GM12878 (cell line): ENCODE results near the gene TENT5A.
A peak's percentile ranks its signal among the peaks of the same experiment; 100 is the strongest.

Source experiments
- CEBPB ChIP-seq, 2 experiments: fragments of 150-350 bp in 1 of 2; IDR thresholded peaks; 2 replicates each; pipeline ENCODE4 v1.6.1; 2012 to 2014; ENCODE audit warnings: low read depth in 2 of 2, low read length in 2 of 2, borderline replicate concordance in 1 of 2, inconsistent platforms in 1 of 2
- CHD2 ChIP-seq: IDR thresholded peaks from 2 replicates; pipeline ENCODE4 v1.6.1; 2011; ENCODE audit warnings: low read depth, low read length, improper control_type of control experiment, borderline replicate concordance
- HDGF ChIP-seq: fragments of 450-650 bp; IDR thresholded peaks from 2 replicates; pipeline ENCODE4 v1.6.1; 2016; ENCODE audit warnings: antibody characterized with exemption
- POLR2AphosphoS2 ChIP-seq: IDR thresholded peaks from 2 replicates; pipeline ENCODE4 v1.6.1; 2011; ENCODE audit warnings: low read depth, mild to moderate bottlenecking, low read length, improper control_type of control experiment, moderate library complexity
- SP1 ChIP-seq: IDR thresholded peaks from one replicate; pipeline ENCODE4 v1.6.1; 2011; ENCODE audit warnings: low read depth, low read length
- YY1 ChIP-seq: IDR thresholded peaks from 2 replicates; pipeline ENCODE4 v1.6.1; 2011; ENCODE audit warnings: low read depth, mild to moderate bottlenecking, low read length
- ZSCAN29 ChIP-seq: fragments of 450-650 bp; IDR thresholded peaks from 2 replicates; pipeline ENCODE4 v1.6.1; 2017; ENCODE audit warnings: mild to moderate bottlenecking, moderate library complexity
- TF ChIP-seq, protein P1 (sequence below), 3 experiments: IDR thresholded peaks in 2 of 3; conservative IDR thresholded peaks in 1 of 3; 2 replicates each; pipeline ENCODE4 v1.5.1; 2011; ENCODE audit warnings: low read depth in 3 of 3, low read length in 3 of 3, mild to moderate bottlenecking in 3 of 3, control low read depth in 2 of 3, moderate library complexity in 2 of 3, inconsistent platforms in 1 of 3, mixed read lengths in 1 of 3; ENCODE audit not compliant: control insufficient read depth in 2 of 3, insufficient read depth in 1 of 3; ENCODE audit errors: extremely low read depth in 1 of 3
- TF ChIP-seq, protein P2 (sequence below): IDR thresholded peaks from 2 replicates; pipeline ENCODE4 v1.6.1; 2012; ENCODE audit warnings: low read depth, low read length, improper control_type of control experiment

DNA sequence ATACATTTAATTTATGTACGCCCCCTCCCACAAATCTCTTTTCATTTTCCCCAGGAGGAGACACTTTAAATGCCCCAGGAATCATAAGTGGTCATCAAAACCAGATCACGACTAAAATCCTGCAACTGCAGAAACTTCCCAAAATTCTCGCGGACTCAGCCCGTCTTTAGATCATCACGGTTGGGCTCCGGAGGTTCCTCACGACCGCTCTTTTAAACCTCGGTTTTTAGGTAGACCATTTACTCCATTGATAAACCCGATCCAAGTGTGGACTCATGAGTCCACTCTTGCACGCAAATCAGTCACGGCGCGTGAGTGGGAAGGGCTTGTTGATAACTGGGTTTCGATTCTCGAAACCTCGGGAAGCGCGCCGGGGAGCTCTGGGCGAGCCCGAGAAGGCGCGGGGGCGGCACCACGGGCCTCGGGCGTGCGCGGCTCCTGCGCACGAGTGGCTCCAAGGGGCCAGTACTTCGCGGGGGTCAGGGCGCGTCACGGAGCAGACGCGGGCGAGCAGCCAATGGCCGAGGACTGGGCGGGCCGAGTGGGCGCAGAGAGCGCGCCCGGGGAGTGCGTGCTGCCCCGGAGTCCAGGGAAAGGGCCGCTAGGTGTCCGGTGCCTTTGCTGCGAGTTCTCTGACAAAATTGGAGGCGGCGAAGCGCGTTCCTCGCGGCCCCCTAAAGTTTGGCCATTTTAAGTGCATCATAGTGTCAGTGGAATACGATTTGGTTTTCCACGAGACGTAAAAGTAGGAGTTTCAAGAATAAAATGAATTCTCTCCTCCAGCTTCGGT lies 635 bp upstream of the TENT5A start:
- TF ChIP-seq, protein P1, sequence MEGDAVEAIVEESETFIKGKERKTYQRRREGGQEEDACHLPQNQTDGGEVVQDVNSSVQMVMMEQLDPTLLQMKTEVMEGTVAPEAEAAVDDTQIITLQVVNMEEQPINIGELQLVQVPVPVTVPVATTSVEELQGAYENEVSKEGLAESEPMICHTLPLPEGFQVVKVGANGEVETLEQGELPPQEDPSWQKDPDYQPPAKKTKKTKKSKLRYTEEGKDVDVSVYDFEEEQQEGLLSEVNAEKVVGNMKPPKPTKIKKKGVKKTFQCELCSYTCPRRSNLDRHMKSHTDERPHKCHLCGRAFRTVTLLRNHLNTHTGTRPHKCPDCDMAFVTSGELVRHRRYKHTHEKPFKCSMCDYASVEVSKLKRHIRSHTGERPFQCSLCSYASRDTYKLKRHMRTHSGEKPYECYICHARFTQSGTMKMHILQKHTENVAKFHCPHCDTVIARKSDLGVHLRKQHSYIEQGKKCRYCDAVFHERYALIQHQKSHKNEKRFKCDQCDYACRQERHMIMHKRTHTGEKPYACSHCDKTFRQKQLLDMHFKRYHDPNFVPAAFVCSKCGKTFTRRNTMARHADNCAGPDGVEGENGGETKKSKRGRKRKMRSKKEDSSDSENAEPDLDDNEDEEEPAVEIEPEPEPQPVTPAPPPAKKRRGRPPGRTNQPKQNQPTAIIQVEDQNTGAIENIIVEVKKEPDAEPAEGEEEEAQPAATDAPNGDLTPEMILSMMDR (IDR thresholded peaks at IDR 0.05 in 2 of 3, conservative IDR thresholded peaks at IDR 0.05 in 1 of 3; ENCODE audit: control insufficient read depth in 2 of 3, extremely low read depth in 1 of 3, insufficient read depth in 1 of 3, low read depth in 3 of 3, low read length in 3 of 3): no peak
- no peak for TF ChIP-seq CEBPB (IDR thresholded peaks at IDR 0.05; ENCODE audit: borderline replicate concordance in 1 of 2, low read depth in 2 of 2, low read length in 2 of 2)
- peak; percentile 14 for TF ChIP-seq SP1
- TF ChIP-seq, protein P2, sequence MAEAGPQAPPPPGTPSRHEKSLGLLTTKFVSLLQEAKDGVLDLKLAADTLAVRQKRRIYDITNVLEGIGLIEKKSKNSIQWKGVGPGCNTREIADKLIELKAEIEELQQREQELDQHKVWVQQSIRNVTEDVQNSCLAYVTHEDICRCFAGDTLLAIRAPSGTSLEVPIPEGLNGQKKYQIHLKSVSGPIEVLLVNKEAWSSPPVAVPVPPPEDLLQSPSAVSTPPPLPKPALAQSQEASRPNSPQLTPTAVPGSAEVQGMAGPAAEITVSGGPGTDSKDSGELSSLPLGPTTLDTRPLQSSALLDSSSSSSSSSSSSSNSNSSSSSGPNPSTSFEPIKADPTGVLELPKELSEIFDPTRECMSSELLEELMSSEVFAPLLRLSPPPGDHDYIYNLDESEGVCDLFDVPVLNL: no peak
- TF ChIP-seq POLR2AphosphoS2: no peak
- TF ChIP-seq ZSCAN29: no peak
- TF ChIP-seq HDGF: no peak
- TF ChIP-seq CHD2: no peak
- TF ChIP-seq YY1: no peak
